Spleen (tissue), 13 donors: Measurements from ENCODE around the gene ABTB1. TPM values are rescaled to one million over a fixed set of nuclear protein-coding genes. Genes with fewer than 3 reads are reported as not detected.
A peak's percentile ranks its signal among the peaks of the same experiment; 100 is the strongest.

Source experiments
- DNase-seq: peaks from one replicate; pipeline ENCODE4 v3.0.0-alpha.2; 2020
- H3K27ac ChIP-seq, 8 donors: fragments of 200-600 bp; sonication (generic) in 7 of 8; 1 replicate in 4 of 8; 2 replicates in 4 of 8; pipeline versions ENCODE4 v1.5.0 to v1.8.0; 2016 to 2021; ENCODE audit warnings: inconsistent platforms in 4 of 8, mild to moderate bottlenecking in 4 of 8, moderate library complexity in 1 of 8
- H3K27me3 ChIP-seq, 7 donors: fragments of 200-600 bp; sonication (generic) in 6 of 7; replicated peaks in 1 of 7; 1 replicate in 4 of 7; 2 replicates in 3 of 7; pipeline versions ENCODE4 v1.5.0 to v1.8.0; 2016 to 2021; ENCODE audit warnings: inconsistent platforms in 3 of 7, mild to moderate bottlenecking in 1 of 7
- H3K36me3 ChIP-seq, 6 donors: fragments of 200-600 bp; sonication (generic) in 5 of 6; 1 replicate in 4 of 6; 2 replicates in 2 of 6; pipeline versions ENCODE4 v1.5.0 to v1.8.0; 2016 to 2021; ENCODE audit warnings: inconsistent platforms in 2 of 6
- H3K4me1 ChIP-seq, 6 donors: fragments of 200-600 bp; sonication (generic) in 5 of 6; 1 replicate in 3 of 6; 2 replicates in 3 of 6; pipeline versions ENCODE4 v1.5.0 to v1.8.0; 2016 to 2021; ENCODE audit warnings: inconsistent platforms in 3 of 6
- H3K4me3 ChIP-seq, 8 donors: fragments of 200-600 bp; sonication (generic) in 7 of 8; 1 replicate in 4 of 8; 2 replicates in 4 of 8; pipeline versions ENCODE4 v1.5.0 to v1.8.0; 2016 to 2021; ENCODE audit warnings: inconsistent platforms in 4 of 8, mild to moderate bottlenecking in 4 of 8, moderate library complexity in 2 of 8
- H3K9me3 ChIP-seq, 8 donors: fragments of 200-600 bp; sonication (generic) in 7 of 8; 1 replicate in 4 of 8; 2 replicates in 4 of 8; pipeline versions ENCODE4 v1.5.0 to v1.8.0; 2016 to 2021; ENCODE audit warnings: inconsistent platforms in 4 of 8
- POLR2A ChIP-seq, 3 donors: fragments of 450-650 bp; IDR thresholded peaks; one replicate each; pipeline ENCODE4 v1.5.1; 2017; ENCODE audit warnings: antibody characterized with exemption in 3 of 3, mild to moderate bottlenecking in 1 of 3
- POLR2AphosphoS5 ChIP-seq, 3 donors: sonication (generic); formaldehyde crosslinking; IDR thresholded peaks; one replicate each; pipeline ENCODE4 v1.5.1; 2017; ENCODE audit warnings: antibody characterized with exemption in 3 of 3
- WGBS, 5 donors: extraction: QIAGEN DNeasy Blood & Tissue Kit in 3 of 5; methylation state at CpG; one replicate each; pipeline versions ENCODE4 v1.1.5 to v1.1.7; 2013 to 2018; 5-methylcytosine and 5-hydroxymethylcytosine counted together
- intact Hi-C: fragments of 100-400 bp; cut with DNase I; formaldehyde crosslinking; loops from one replicate; pipeline ENCODE4 v1.15.0; 2023; ENCODE audit warnings: low total_unique reads
- long read RNA-seq, 2 donors: transcript quantifications; one replicate each; lab custom pipeline, GENCODE V29; 2026
- polyA plus RNA-seq, 3 donors: library from polyadenylated mRNA; stranded (reverse); fragments of 200-250 nt; gene quantifications; one replicate each; pipeline ENCODE4 v1.2.1, GENCODE V29; 2013
- total RNA-seq, 7 donors: library from RNA; depleted of rRNA in 3 of 7; stranded (reverse); fragments of >200 nt in 3 of 7; fragmentation: NEBNext Ultra II Directional in 4 of 7; extraction: Animal tissue kit (Norgen Biotek cat#: 25700) in 4 of 7; gene quantifications; one replicate each; pipeline versions ENCODE4 v1.1.0 to v1.2.1, GENCODE V29; 2016 to 2021
- TF ChIP-seq, protein P1 (sequence below), 11 experiments: fragments of 200-600 bp in 7 of 11; fragments of 450-650 bp in 4 of 11; sonication (generic) in 4 of 11; IDR thresholded peaks in 8 of 11; conservative IDR thresholded peaks in 3 of 11; 1 replicate in 7 of 11; 2 replicates in 4 of 11; pipeline versions ENCODE4 v1.4.0 to v1.8.0; 2016 to 2021; ENCODE audit warnings: antibody characterized with exemption in 11 of 11, inconsistent platforms in 4 of 11, mild to moderate bottlenecking in 1 of 11
- donor health status: healthy with polysubstance abuse.
- donor health status: DM: no; HTN: no; CAD: no; lungs with moderate emphysema.
- donor health status: DM: no; HTN: no; CAD: no.
- donor health status: Bipolar disorder and iron deficiency.
- donor health status: healthy.
- donor health status: DM: no; HTN: no; CAD: no.
- donor health status: DM: yes; HTN: yes; CAD: no.

ABTB1 gene
- 100 to 1,000 TPM in 6 of 7 donors, 10 to 100 TPM in 1; 91.9 to 172 (median 152) TPM for total RNA-seq
- 100 to 1,000 TPM in 2 of 3 donors, 10 to 100 TPM in 1; 57.9 to 156 (median 138) TPM for polyA plus RNA-seq
- long read RNA-seq, donor 1, transcript ABTB1-201 (12 exons, 1,965 nt): major isoform, 9 of 15 reads
- long read RNA-seq, donor 1, partial matches to known transcripts: 0 of 15 reads
- long read RNA-seq, donor 1, other reads (novel, unspliced or antisense): 0 of 15 reads
- long read RNA-seq, donor 2, transcript ABTB1-201 (12 exons, 1,965 nt): major isoform, 5 of 6 reads
- long read RNA-seq, donor 2, partial matches to known transcripts: 0 of 6 reads
- long read RNA-seq, donor 2, other reads (novel, unspliced or antisense): 0 of 6 reads

DNA sequence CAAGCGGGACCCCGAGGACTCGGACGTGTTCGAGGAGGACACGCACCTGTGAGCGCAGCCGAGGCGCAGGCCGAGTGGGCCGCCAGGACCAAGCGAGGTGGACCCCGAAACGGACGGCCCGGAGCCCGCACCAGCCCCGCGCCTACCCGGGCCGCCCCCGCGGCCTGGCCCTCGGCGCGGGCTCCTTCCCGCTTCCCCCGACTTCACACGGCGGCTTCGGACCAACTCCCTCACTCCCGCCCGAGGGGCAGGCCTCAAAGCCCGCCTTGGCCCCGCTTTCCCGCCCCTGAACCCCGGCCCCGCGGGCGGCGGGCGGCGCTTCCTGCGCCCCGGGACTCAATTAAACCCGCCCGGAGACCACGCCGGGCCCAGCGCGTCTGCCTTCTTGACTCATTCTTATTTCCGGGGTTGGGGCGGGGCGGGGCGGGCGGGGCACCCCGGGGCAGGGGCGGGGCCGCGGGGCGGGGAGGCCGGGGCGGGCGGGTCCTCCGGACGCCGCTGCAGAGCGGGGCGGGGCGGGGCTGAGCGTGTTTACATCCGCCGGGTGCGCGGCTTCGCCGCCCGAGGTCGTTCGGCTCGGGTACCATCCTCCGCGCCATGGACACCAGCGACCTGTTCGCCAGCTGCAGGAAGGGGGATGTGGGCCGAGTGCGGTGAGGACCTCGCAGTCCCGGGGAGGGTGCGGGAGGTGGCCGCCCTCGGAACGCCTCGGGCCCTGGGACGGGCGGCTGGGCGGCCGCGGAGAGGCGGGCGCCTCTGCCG lies at the start of gene ABTB1:
ABTB1 (plus strand) TSS at position 524 of the 762 bp plus-strand sequence; CDS start at position 598, 74 bp downstream.
- TF ChIP-seq POLR2A (IDR thresholded peaks at IDR 0.05) (peak in 2 of 3 donors; percentile 20 to 76), POLR2AphosphoS5 (IDR thresholded peaks at IDR 0.05) (peak; percentile 88 to 93 (median 91))
- TF ChIP-seq, protein P1, sequence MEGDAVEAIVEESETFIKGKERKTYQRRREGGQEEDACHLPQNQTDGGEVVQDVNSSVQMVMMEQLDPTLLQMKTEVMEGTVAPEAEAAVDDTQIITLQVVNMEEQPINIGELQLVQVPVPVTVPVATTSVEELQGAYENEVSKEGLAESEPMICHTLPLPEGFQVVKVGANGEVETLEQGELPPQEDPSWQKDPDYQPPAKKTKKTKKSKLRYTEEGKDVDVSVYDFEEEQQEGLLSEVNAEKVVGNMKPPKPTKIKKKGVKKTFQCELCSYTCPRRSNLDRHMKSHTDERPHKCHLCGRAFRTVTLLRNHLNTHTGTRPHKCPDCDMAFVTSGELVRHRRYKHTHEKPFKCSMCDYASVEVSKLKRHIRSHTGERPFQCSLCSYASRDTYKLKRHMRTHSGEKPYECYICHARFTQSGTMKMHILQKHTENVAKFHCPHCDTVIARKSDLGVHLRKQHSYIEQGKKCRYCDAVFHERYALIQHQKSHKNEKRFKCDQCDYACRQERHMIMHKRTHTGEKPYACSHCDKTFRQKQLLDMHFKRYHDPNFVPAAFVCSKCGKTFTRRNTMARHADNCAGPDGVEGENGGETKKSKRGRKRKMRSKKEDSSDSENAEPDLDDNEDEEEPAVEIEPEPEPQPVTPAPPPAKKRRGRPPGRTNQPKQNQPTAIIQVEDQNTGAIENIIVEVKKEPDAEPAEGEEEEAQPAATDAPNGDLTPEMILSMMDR (IDR thresholded peaks at IDR 0.05 in 8 of 11, conservative IDR thresholded peaks at IDR 0.05 in 3 of 11): peak in 1 of 11 experiments; percentile 19
- Histone ChIP-seq H3K4me3 (peak within 1 kb of the TSS; percentile 87 to 98 (median 94)), H3K27me3 (no peaks in the 10 kb centered on the region), H3K27ac (peak within 1 kb of the TSS; percentile 90 to 98 (median 95)), H3K4me1 (peaks cover 13 to 64% (median 41%) of the 10 kb centered on the region in 6 donors), H3K9me3 (no peaks in the 10 kb centered on the region), H3K36me3 (peaks cover 0 to 34% (median 17%) of the 10 kb centered on the region in 6 donors)
- peak; percentile 99 for DNase-seq
- WGBS, 5 donors: 0 to 2% (median 0%) methylated on average over 36 to 102 of the region's 102 CpGs
- intact Hi-C loops: no loop called here

- WGBS, 5 donors: 84 to 93% (median 88%) methylated on average over 5 of the region's 5 CpGs
- H3K36me3 ChIP-seq: peaks cover 4 to 39% (median 28%) of the 10 kb centered on the region in 6 donors
- TF ChIP-seq POLR2A (IDR thresholded peaks at IDR 0.05) (no peak), POLR2AphosphoS5 (IDR thresholded peaks at IDR 0.05) (no peak)
- TF ChIP-seq, protein P1 (IDR thresholded peaks at IDR 0.05 in 8 of 11, conservative IDR thresholded peaks at IDR 0.05 in 3 of 11): no peak
- peaks cover 0 to 13% (median 0%) of the 10 kb centered on the region in 6 donors for H3K4me1 ChIP-seq
- intact Hi-C loops: no loop called here
- no peak overlapping the region for H3K4me3 ChIP-seq
- no peak for DNase-seq
- no peak overlapping the region for H3K27ac ChIP-seq
- H3K9me3 ChIP-seq: no peaks in the 10 kb centered on the region
- H3K27me3 ChIP-seq: peaks cover 0 to 14% (median 0%) of the 10 kb centered on the region in 7 donors
These were observed 48.7 kb upstream of the ABTB1 start for GRCh38 chr3:127624063-127624462.

GRCh38 chr3:127625821-127626220 lies 46.9 kb upstream of the ABTB1 start:
- H3K9me3 ChIP-seq: no peaks in the 10 kb centered on the region
- no peak overlapping the region for H3K4me3 ChIP-seq
- no peak for DNase-seq
- H3K36me3 ChIP-seq: peaks cover 3 to 21% (median 14%) of the 10 kb centered on the region in 6 donors
- H3K4me1 ChIP-seq: peaks cover 5 to 28% (median 15%) of the 10 kb centered on the region in 6 donors
- WGBS, 5 donors: 56 to 64% (median 60%) methylated on average over 2 of the region's 2 CpGs
- TF ChIP-seq POLR2A (IDR thresholded peaks at IDR 0.05) (no peak), POLR2AphosphoS5 (IDR thresholded peaks at IDR 0.05) (no peak)
- TF ChIP-seq, protein P1 (IDR thresholded peaks at IDR 0.05 in 8 of 11, conservative IDR thresholded peaks at IDR 0.05 in 3 of 11): no peak
- no peak overlapping the region for H3K27ac ChIP-seq
- intact Hi-C loops: no loop called here
- peaks cover 0 to 32% (median 7%) of the 10 kb centered on the region in 7 donors for H3K27me3 ChIP-seq
